Measurements from ENCODE around the gene SHLD1.

- TF ChIP-seq CTCF (IDR thresholded peaks at IDR 0.05) (no peak), POLR2A (IDR thresholded peaks at IDR 0.05) (no peak), EP300 (IDR thresholded peaks at IDR 0.05) (no peak), POLR2AphosphoS5 (IDR thresholded peaks at IDR 0.05) (no peak)
Observed at GRCh38 chr20:5827861-5828260, 77.7 kb downstream of the SHLD1 start.

Measured in sigmoid colon (tissue), 4 donors.